ENCODE measurements around the gene FBN1.

GRCh38 chr15:48481802-48482201 lies 163.7 kb downstream of the FBN1 start:
- no peak for TF ChIP-seq CTCF (IDR thresholded peaks at IDR 0.05)
- TF ChIP-seq POLR2A (IDR thresholded peaks at IDR 0.05) = no peak
- TF ChIP-seq EP300 (IDR thresholded peaks at IDR 0.05; ENCODE audit: low read depth) = no peak
- no peak for TF ChIP-seq POLR2AphosphoS5 (IDR thresholded peaks at IDR 0.05)
